SW 1271 (cell line): ENCODE measurements around the gene NOS1AP.
"Not testable (repeated sequence)": the region's sequence is repeated elsewhere in the genome, so short reads cannot be mapped to it uniquely, and the experiment has no call there.

ENCODE experiments used
- DNase-seq, 2 experiments: peaks; one replicate each; lab custom pipeline; 2025; lab: John Stamatoyannopoulos, UW

The NOS1AP gene

GRCh38 chr1:162416215-162416614, 346.7 kb downstream of the NOS1AP start:
- DNase-seq: no peak

- DNase-seq: no peak
Observed at GRCh38 chr1:162416909-162417308, 347.4 kb downstream of the NOS1AP start.

GRCh38 chr1:162417650-162418049, 348.2 kb downstream of the NOS1AP start:
- DNase-seq: no peak

- not testable (repeated sequence) for DNase-seq
Observed at GRCh38 chr1:162418584-162418983, 349.1 kb downstream of the NOS1AP start.

- DNase-seq: not testable (repeated sequence)
Observed at GRCh38 chr1:162419450-162419931, 350.0 kb downstream of the NOS1AP start.
